HEK293T (cell line): ENCODE measurements around the gene CAMKMT.

ENCODE experiments used
- LEF1 ChIP-seq: fragments of 450-650 bp; IDR thresholded peaks from 2 replicates; pipeline ENCODE4 v1.6.1; 2017; ENCODE audit warnings: mild to moderate bottlenecking, borderline replicate concordance
- SP1 ChIP-seq: fragments of 450-650 bp; IDR thresholded peaks from 2 replicates; pipeline ENCODE4 v1.6.1; 2017

DNA sequence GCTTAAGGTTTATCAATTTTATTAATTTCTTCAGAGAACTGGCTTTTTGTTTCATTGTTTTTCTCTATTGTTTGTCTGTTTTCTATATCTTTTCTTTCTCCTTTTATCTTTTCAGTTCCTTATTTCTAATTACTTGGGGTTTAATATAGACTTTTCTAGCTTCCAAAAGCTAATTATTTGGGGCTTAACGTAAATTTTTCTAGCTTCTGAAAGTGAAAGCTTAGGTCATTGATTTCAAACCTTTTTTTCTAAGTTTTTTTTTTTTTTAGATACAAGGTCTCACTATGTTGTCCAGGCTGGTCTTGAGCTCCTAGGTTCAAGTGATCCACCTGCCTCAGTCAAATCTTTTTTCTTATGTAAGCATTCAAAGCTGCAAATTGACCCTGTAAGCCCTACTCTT is 266.6 kb downstream of the CAMKMT start:
- TF ChIP-seq LEF1 (no peak), SP1 (no peak)
